Peyer's patch (tissue), 4 donors: ENCODE results near the gene H2BK1. TPM values are rescaled to one million over a fixed set of nuclear protein-coding genes. Genes with fewer than 3 reads are reported as not detected.

ENCODE experiments used
- DNase-seq, 3 donors: peaks; one replicate each; pipeline ENCODE4 v3.0.0-alpha.2; 2017 to 2019
- H3K27ac ChIP-seq, 4 donors: fragments of 200-600 bp; sonication (generic); one replicate each; pipeline ENCODE4 v1.5.1; 2016 to 2019
- H3K27me3 ChIP-seq, 2 donors: fragments of 200-600 bp; sonication (generic); one replicate each; pipeline ENCODE4 v1.5.1; 2019
- H3K36me3 ChIP-seq, 3 donors: fragments of 200-600 bp; sonication (generic); one replicate each; pipeline ENCODE4 v1.5.1; 2016 to 2019
- H3K4me1 ChIP-seq, 4 donors: fragments of 200-600 bp; sonication (generic); one replicate each; pipeline ENCODE4 v1.5.1; 2016 to 2019
- H3K4me3 ChIP-seq, 4 donors: fragments of 200-600 bp; sonication (generic); 1 replicate in 3 of 4; 2 replicates in 1 of 4; pipeline ENCODE4 v1.5.1; 2016 to 2019; ENCODE audit warnings: mild to moderate bottlenecking in 1 of 4
- H3K9me3 ChIP-seq, 4 donors: fragments of 200-600 bp; sonication (generic); one replicate each; pipeline ENCODE4 v1.5.1; 2016 to 2019; ENCODE audit warnings: mild to moderate bottlenecking in 1 of 4
- CTCF ChIP-seq, 6 experiments: fragments of 450-650 bp in 4 of 6; fragments of 200-600 bp in 2 of 6; sonication (generic) in 1 of 6; IDR thresholded peaks; one replicate each; pipeline ENCODE4 v1.5.1; 2017 to 2019; ENCODE audit warnings: antibody characterized with exemption in 6 of 6, mild to moderate bottlenecking in 3 of 6, moderate library complexity in 1 of 6
- POLR2A ChIP-seq, 2 donors: fragments of 450-650 bp; IDR thresholded peaks; one replicate each; pipeline ENCODE4 v1.5.1; 2017; ENCODE audit warnings: antibody characterized with exemption in 2 of 2, mild to moderate bottlenecking in 2 of 2, moderate library complexity in 2 of 2
- total RNA-seq, 4 donors: library from RNA; depleted of rRNA; stranded (reverse); fragments of >200 nt; gene quantifications; one replicate each; pipeline ENCODE4 v1.1.0, GENCODE V29; 2016

The H2BK1 gene
- total RNA-seq, 4 donors from 2014 or later, result not detected

GRCh38 chr7:151178236-151178635 is 32.1 kb downstream of the H2BK1 start:
- no peak for DNase-seq
- Histone ChIP-seq H3K9me3 (no peaks in the 10 kb centered on the region), H3K36me3 (no peaks in the 10 kb centered on the region), H3K27ac (no peak overlapping the region), H3K4me3 (no peak overlapping the region), H3K4me1 (no peaks in the 10 kb centered on the region), H3K27me3 (no peaks in the 10 kb centered on the region)
- TF ChIP-seq POLR2A (IDR thresholded peaks at IDR 0.05) (no peak), CTCF (IDR thresholded peaks at IDR 0.05) (no peak)

GRCh38 chr7:151177310-151177709 is 33.0 kb downstream of the H2BK1 start:
- Histone ChIP-seq H3K27me3 (peaks cover 0 to 4% of the 10 kb centered on the region in 2 donors), H3K9me3 (no peaks in the 10 kb centered on the region), H3K36me3 (no peaks in the 10 kb centered on the region), H3K4me1 (no peaks in the 10 kb centered on the region), H3K27ac (no peak overlapping the region), H3K4me3 (no peak overlapping the region)
- no peak for TF ChIP-seq CTCF (IDR thresholded peaks at IDR 0.05)
- no peak for TF ChIP-seq POLR2A (IDR thresholded peaks at IDR 0.05)
- DNase-seq, result no peak

- H3K27ac ChIP-seq, result no peak overlapping the region
- H3K27me3 ChIP-seq, result peaks cover 0 to 4% of the 10 kb centered on the region in 2 donors
- no peak for DNase-seq
- H3K9me3 ChIP-seq, result no peaks in the 10 kb centered on the region
- no peaks in the 10 kb centered on the region for H3K4me1 ChIP-seq
- TF ChIP-seq POLR2A (IDR thresholded peaks at IDR 0.05) (no peak), CTCF (IDR thresholded peaks at IDR 0.05) (no peak)
- no peak overlapping the region for H3K4me3 ChIP-seq
- H3K36me3 ChIP-seq, result no peaks in the 10 kb centered on the region
Measured at GRCh38 chr7:151176401-151176800, 33.9 kb downstream of the H2BK1 start.

GRCh38 chr7:151175793-151176311 is 34.4 kb downstream of the H2BK1 start:
- no peaks in the 10 kb centered on the region for H3K36me3 ChIP-seq
- peaks cover 0 to 4% of the 10 kb centered on the region in 2 donors for H3K27me3 ChIP-seq
- H3K4me3 ChIP-seq, result no peak overlapping the region
- no peak overlapping the region for H3K27ac ChIP-seq
- no peak for DNase-seq
- no peaks in the 10 kb centered on the region for H3K4me1 ChIP-seq
- no peaks in the 10 kb centered on the region for H3K9me3 ChIP-seq
- TF ChIP-seq CTCF (IDR thresholded peaks at IDR 0.05) (no peak), POLR2A (IDR thresholded peaks at IDR 0.05) (no peak)

- Histone ChIP-seq H3K4me3 (no peak overlapping the region), H3K27me3 (peaks cover 0 to 4% of the 10 kb centered on the region in 2 donors), H3K9me3 (no peaks in the 10 kb centered on the region), H3K4me1 (no peaks in the 10 kb centered on the region), H3K36me3 (no peaks in the 10 kb centered on the region), H3K27ac (no peak overlapping the region)
- TF ChIP-seq CTCF (IDR thresholded peaks at IDR 0.05), result no peak
- TF ChIP-seq POLR2A (IDR thresholded peaks at IDR 0.05), result no peak
- no peak for DNase-seq
Measured at GRCh38 chr7:151175047-151175792, 35.1 kb downstream of the H2BK1 start.
